ENCODE measurements around the gene FBL.
"Not testable (repeated sequence)": the region's sequence is repeated elsewhere in the genome, so short reads cannot be mapped to it uniquely, and the experiment has no call there.

The FBL gene

DNA sequence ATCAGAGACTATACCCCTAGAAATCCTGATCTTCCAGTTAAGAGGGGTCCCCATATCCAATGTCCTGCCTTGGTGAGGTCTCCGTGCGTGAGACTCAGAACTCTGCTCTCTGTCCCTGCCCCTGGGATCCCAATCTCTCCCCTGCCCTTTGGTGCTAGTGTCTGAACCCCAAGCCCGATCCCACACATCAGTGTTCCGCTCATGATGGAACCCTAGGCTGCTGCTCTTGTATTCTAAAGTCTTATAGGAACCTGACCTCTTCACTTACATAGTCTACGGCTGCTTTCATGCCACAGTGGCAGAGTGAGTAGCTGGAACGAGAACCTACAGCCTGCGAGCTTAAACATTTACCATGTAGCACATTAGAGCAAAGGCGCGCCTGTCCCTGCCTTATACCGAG is 36.5 kb upstream of the FBL start:
- not testable (repeated sequence) for H3K36me3 Mint-ChIP-seq (ENCODE audit: insufficient read depth); DNase-seq; H3K27ac Mint-ChIP-seq; H3K27me3 Mint-ChIP-seq; H3K4me1 Mint-ChIP-seq (ENCODE audit: low read depth in 2 of 2); H3K9me3 Mint-ChIP-seq; ATAC-seq (replicated peaks); H3K4me3 Mint-ChIP-seq

DNA sequence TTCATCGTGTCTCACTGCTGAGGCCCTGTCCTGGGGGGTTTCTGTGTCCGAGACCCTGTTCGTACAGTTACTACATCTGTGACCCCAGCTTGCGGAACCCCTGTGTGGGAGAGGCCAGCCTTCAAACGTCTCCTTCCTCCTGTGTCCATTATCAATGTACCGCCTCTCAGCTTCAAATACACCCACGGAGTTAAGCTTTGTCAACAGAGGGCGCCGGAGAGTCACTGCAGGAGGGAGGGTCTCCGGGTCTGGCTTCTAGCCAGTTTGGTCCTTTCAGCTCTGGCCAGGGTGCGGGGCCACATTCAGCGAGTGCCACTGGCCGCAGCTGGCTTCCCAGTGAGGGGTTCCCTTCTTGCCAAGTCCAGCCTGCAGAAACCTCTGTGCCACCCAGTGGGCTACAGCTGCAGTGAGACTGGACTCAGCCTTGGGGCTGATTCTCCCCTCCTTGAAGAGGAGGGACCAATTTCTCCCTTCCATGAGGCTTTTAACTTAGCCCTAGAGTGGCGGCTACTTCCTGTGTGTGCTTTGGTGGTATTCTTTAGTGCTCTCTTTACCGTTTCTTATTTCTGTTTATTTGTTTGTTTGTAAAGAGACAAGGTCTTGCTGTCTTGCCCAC is 35.4 kb upstream of the FBL start:
- not testable (repeated sequence) for H3K27ac Mint-ChIP-seq; H3K4me1 Mint-ChIP-seq (ENCODE audit: low read depth in 2 of 2); H3K4me3 Mint-ChIP-seq; H3K36me3 Mint-ChIP-seq (ENCODE audit: insufficient read depth); H3K27me3 Mint-ChIP-seq; H3K9me3 Mint-ChIP-seq
- peak in 1 of 3 experiments; percentile 30 for DNase-seq
- peak; percentile 82 for ATAC-seq (replicated peaks)

DNA sequence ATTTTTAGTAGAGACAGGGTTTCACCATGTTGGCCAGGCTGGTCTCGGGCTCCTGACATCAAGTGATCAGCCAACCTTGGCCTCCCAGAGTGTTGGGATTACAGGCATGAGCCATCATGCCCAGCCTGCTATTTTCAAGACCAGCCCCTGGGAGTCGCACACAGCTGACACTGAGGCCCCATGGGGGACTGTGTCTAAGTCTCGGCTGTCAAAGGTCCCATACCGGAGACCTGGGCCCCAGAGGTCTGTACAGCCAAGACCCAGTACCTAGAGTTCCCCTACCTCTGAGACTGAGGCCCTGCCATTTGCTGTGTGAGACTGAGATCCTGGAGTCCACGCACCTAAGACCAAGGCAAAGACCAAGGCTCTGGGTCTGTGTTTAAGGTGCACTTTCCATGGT is 34.1 kb upstream of the FBL start:
- not testable (repeated sequence) for H3K4me3 Mint-ChIP-seq; H3K27me3 Mint-ChIP-seq; H3K36me3 Mint-ChIP-seq (ENCODE audit: insufficient read depth); H3K9me3 Mint-ChIP-seq; H3K27ac Mint-ChIP-seq; ATAC-seq (replicated peaks); H3K4me1 Mint-ChIP-seq (ENCODE audit: low read depth in 2 of 2); DNase-seq

DNA sequence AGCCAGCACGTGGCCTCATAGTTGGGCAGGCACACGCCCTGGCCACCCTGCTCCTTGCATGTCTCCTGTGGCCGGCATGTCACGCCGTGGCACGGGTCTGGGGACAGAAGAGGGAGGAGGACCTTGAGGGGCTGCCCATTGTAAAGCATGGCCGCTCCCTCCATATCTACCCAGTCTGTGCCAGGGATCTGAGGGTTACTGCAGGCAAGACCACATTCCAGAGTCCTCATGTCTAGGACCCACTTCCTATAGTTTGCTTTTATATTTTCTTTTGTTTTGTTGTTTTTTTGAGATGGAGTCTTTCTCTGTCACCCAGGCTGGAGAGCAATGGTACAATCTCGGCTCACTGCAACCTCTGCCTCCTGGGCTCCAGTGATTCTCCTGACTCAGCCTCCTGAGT is 33.6 kb upstream of the FBL start:
- H3K4me3 Mint-ChIP-seq; H3K27ac Mint-ChIP-seq; H3K36me3 Mint-ChIP-seq (ENCODE audit: insufficient read depth); DNase-seq; H3K4me1 Mint-ChIP-seq (ENCODE audit: low read depth in 2 of 2); ATAC-seq (replicated peaks); H3K9me3 Mint-ChIP-seq; H3K27me3 Mint-ChIP-seq: not testable (repeated sequence)

DNA sequence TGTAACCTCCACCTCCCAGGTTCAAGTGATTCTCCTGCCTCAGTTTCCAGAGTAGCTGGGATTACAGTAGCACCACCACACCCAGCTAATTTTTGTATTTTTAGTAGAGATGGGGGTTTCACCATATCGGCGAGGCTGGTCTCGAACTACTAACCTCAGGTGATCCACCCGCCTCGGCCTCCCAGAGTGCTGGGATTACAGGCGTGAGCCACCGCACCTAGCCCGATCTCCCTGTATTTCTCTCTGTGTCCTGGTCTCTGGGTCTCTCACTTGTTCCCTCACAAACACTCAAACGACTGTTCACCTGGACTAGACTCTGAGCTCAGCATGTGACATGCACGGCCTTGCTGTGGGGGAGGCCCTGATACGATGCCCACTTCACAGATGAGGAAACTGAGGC is 32.7 kb upstream of the FBL start:
- H3K27ac Mint-ChIP-seq = peak overlapping the region in 1 of 2 donors; percentile 0
- ATAC-seq (replicated peaks); H3K4me1 Mint-ChIP-seq (ENCODE audit: low read depth in 2 of 2); H3K36me3 Mint-ChIP-seq (ENCODE audit: insufficient read depth); H3K9me3 Mint-ChIP-seq; DNase-seq; H3K4me3 Mint-ChIP-seq; H3K27me3 Mint-ChIP-seq: not testable (repeated sequence)

DNA sequence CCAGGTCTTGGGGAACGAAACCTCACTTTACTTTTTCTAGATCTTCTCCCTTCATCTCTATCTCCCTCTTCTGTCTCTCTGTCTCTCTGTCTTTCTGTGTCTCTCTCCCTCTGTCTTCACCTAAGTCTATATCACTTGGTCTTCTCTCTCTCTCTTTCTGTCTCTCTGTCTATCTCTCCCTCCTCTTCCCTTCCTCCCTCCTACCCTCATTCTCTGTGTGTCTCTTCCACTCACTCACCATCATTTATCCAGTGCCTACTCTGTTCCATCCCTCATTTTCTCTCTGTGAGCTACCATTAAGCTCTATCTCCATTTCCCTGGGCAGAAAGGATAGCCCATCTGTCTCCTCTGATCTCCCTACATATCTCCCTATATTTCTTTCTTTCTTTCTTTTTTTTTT is 32.2 kb upstream of the FBL start:
- ATAC-seq (replicated peaks) = no peak
- Mint-ChIP-seq H3K9me3 (no peaks in the 10 kb centered on the region), H3K4me3 (no peak overlapping the region)

DNA sequence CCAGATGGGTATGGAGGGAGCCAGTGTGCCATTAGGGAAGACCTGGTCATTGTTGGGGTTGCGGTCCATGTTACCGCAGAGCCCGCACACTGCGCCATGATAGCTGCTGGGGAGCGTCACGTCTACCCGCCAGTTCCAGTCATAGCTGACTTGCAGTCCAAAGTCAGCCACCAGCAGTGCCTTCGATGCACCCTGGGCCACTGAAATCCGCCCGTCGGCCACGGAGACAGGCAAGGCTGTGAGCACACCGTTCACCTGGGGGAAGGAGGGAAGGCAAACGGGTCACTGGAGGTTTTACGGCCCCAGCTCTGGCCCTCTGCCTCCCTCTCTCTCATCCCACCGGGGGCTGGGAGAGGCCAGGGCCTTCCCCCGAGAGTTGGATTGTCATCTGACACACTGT is 31.8 kb upstream of the FBL start:
- not testable (repeated sequence) for DNase-seq; H3K36me3 Mint-ChIP-seq (ENCODE audit: insufficient read depth); H3K4me3 Mint-ChIP-seq; H3K27me3 Mint-ChIP-seq; ATAC-seq (replicated peaks); H3K9me3 Mint-ChIP-seq; H3K4me1 Mint-ChIP-seq (ENCODE audit: low read depth in 2 of 2)
- peak overlapping the region in 1 of 2 donors; percentile 0 for H3K27ac Mint-ChIP-seq

More for the DNA sequence above, 32.2 kb upstream of the FBL start:
- no peaks in the 10 kb centered on the region for H3K27me3 Mint-ChIP-seq
- peaks cover 3% of the 10 kb centered on the region for H3K36me3 Mint-ChIP-seq (ENCODE audit: insufficient read depth)
- peak overlapping the region in 1 of 2 donors; percentile 0 for H3K27ac Mint-ChIP-seq
- DNase-seq = no peak
- peaks cover 0 to 4% of the 10 kb centered on the region in 2 donors for H3K4me1 Mint-ChIP-seq (ENCODE audit: low read depth in 2 of 2)

DNA sequence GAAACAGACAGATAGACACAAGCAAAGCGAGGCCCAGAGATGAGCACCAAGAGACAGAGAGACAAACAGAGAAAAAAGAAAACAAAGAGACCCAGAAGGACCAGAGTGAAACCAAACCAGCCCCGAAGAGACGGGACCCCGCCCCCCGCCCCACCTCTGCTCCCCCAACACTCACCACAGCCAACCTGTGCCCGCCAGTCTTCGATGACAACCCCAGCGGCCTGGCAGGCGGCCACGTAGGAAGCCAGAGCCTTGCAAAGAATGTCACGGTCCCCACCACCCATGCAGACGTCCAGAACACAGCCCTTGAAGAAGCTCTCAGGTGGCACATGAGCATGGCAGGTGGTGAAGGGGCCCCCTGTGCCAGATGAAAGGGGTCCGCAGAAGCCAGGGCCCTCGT is 31.3 kb upstream of the FBL start:
- not testable (repeated sequence) for H3K4me3 Mint-ChIP-seq; H3K36me3 Mint-ChIP-seq (ENCODE audit: insufficient read depth); H3K9me3 Mint-ChIP-seq; DNase-seq; H3K27ac Mint-ChIP-seq; H3K4me1 Mint-ChIP-seq (ENCODE audit: low read depth in 2 of 2); H3K27me3 Mint-ChIP-seq
- peak; percentile 66 for ATAC-seq (replicated peaks)

DNA sequence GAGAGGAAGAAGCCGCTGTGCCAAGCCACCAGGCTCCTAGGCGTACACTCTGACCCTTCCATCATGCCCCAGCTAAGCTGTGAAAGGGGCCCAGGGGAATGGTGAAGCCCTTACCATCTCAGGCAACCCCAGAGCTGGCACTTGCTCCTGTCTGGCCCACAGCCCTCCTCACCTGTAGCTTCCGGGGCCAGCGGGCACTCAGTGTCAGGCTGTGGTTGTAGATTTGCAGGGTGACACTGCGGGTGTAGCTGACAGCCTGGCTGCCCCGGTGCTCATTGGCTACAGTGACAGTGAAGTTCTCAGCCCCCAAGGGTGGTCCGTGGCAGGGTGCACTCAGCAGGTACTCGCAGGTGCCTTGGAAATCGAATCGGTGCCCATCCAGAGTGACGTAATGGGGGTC is 30.3 kb upstream of the FBL start:
- ATAC-seq (replicated peaks); H3K9me3 Mint-ChIP-seq; H3K4me3 Mint-ChIP-seq; DNase-seq; H3K36me3 Mint-ChIP-seq (ENCODE audit: insufficient read depth); H3K4me1 Mint-ChIP-seq (ENCODE audit: low read depth in 2 of 2); H3K27me3 Mint-ChIP-seq: not testable (repeated sequence)
- H3K27ac Mint-ChIP-seq = peak overlapping the region in 1 of 2 donors; percentile 46

DNA sequence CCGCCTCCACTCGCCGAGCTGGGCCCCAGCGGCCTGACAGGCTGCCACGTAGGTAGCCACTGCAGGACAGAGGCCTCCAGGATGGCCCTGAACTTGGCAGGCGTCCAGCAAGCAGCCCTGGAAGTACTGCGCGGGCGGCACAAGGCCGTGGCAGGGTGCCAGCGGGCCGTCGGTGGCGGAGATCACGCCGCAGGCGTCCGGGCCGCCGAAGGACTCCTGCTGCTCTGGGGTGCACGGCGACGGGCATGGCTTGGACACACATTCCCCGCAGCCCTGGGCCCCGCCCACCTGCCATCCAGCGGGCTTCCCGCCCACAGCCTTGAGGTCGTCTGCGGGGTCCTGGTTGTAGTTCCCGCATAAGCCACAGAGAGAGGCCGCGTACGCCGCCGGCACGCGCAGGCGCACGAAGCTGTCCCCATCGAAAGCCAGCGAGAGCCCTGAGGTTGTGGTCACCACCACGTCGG is 29.3 kb upstream of the FBL start:
- H3K4me1 Mint-ChIP-seq (ENCODE audit: low read depth in 2 of 2); H3K27me3 Mint-ChIP-seq; H3K36me3 Mint-ChIP-seq (ENCODE audit: insufficient read depth); DNase-seq; H3K4me3 Mint-ChIP-seq; H3K9me3 Mint-ChIP-seq; ATAC-seq (replicated peaks); H3K27ac Mint-ChIP-seq: not testable (repeated sequence)

DNA sequence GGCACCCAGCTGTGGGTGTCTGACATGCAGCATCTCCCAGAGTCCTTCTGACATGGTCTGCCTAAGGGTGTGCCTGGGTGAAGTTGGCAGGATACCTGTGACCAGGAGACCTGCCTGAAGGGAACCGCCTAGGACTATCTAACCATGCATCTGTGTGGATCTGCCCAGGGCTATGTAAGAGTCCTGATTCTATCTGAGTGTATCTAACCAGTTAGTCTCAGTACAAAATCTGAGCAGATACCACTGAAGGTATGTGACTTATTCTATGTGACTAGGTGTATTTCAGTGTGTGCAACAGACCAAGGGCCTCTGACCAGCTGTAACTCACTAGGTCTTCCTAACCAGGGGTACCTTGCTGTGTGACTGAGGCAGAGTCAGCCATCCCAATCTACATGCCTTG is 28.2 kb upstream of the FBL start:
- ATAC-seq (replicated peaks) = no peak
- peaks cover 3% of the 10 kb centered on the region for H3K36me3 Mint-ChIP-seq (ENCODE audit: insufficient read depth)

DNA sequence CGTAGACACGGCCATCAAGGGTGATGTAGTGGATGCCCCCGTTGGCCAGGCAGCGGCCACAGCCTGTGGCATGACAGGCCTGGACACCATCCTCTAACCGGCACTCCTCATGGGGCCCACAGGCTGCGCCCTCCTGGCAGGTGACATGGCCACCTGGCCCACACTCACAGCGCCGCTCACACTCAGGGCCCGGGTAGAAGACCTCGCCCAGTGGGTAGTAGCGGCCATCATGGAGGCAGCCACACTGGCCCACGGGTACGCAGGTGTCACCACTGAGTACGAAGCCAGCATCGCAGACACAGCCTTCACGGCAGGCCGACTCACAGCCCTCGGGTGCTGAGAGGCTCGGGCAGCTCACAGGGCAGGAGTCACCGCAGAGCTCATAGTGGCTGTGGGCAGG is 27.2 kb upstream of the FBL start:
- Mint-ChIP-seq H3K4me3 (no peak overlapping the region), H3K9me3 (no peaks in the 10 kb centered on the region), H3K36me3 (ENCODE audit: insufficient read depth) (peaks cover 3% of the 10 kb centered on the region), H3K27me3 (no peaks in the 10 kb centered on the region), H3K27ac (no peak overlapping the region), H3K4me1 (ENCODE audit: low read depth in 2 of 2) (no peaks in the 10 kb centered on the region)
- DNase-seq (no peak), ATAC-seq (replicated peaks) (no peak)

More for the DNA sequence above, 28.2 kb upstream of the FBL start:
- Mint-ChIP-seq H3K4me3 (no peak overlapping the region), H3K9me3 (no peaks in the 10 kb centered on the region), H3K4me1 (ENCODE audit: low read depth in 2 of 2) (no peaks in the 10 kb centered on the region), H3K27me3 (no peaks in the 10 kb centered on the region), H3K27ac (no peak overlapping the region)
- DNase-seq = no peak

DNA sequence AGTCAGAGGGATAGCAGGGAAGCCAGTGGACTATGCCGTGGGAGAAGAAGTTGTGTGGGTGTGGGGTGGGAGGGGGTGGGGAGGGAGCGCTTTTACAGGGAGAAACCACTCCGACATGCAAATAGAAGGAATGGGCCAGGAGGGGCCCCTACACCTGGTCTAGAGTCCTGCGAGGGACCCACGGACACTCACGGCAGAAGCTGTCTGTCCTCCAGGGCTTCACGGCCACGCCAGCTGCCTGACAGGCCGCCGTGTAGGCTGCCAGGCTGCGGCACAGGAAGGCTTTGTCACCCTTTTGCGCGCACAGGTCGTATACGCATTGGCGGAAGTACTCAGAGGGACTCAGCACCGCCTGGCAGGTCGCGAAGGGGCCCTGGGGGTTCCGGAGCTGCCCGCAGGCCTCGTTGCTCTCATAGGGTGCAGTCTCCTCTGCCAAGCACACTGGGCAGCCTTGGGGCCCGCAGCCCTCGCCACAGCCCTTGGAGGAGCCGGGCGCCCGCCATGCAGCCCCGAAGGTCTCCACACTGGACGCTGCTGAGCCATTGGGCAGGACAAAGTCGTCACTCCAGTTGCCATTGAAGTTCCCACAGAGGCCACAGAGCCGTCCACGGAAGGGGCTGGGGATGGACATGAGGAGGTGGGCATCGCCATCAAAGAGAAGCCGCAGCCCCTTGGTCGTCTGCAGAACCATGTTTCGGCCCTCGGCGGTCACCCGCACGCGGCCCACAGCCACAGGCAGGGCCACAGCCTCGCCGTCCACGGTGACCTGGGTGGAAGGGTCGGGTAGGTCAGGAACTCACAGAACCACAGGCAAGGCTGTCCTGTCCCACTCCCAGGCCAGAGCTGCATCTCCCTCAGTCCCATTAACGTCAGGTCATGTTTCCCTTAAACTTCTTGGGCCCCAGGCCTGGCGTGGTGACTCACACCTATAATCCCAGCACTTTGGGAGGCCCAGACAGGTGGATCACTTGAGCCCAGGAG is 26.0 kb upstream of the FBL start:
- Mint-ChIP-seq H3K27ac (peak overlapping the region in 1 of 2 donors; percentile 84), H3K4me3 (no peak overlapping the region)

DNA sequence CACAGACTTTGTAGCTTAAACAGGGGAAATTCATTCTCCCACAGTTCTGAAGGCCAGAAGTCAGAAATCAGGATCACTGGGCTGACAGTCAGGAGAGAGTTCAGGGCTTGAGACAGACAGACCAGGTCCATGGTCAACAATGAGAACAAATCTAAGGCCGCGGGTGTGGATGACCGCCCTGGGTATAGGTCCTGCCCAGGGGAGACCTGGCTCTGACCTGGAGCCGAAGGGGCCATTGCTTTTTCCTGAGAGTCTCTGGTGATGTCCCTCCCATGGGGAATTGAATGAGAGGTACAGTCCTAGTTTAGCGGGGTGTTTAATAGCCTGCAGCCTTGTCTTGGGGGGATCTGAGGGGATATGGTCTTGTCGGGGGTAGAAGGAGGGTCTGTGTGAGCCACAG is 25.2 kb upstream of the FBL start:
- DNase-seq (no peak), ATAC-seq (replicated peaks) (no peak)
- no peaks in the 10 kb centered on the region for H3K9me3 Mint-ChIP-seq
- H3K27me3 Mint-ChIP-seq = no peaks in the 10 kb centered on the region
- no peak overlapping the region for H3K4me3 Mint-ChIP-seq
- H3K27ac Mint-ChIP-seq = peak overlapping the region in 1 of 2 donors; percentile 84
- peaks cover 3% of the 10 kb centered on the region for H3K36me3 Mint-ChIP-seq (ENCODE audit: insufficient read depth)
- no peaks in the 10 kb centered on the region for H3K4me1 Mint-ChIP-seq (ENCODE audit: low read depth in 2 of 2)

More for the DNA sequence above, 26.0 kb upstream of the FBL start:
- ATAC-seq (replicated peaks) = no peak
- Mint-ChIP-seq H3K4me1 (ENCODE audit: low read depth in 2 of 2) (no peaks in the 10 kb centered on the region), H3K36me3 (ENCODE audit: insufficient read depth) (peaks cover 3% of the 10 kb centered on the region), H3K27me3 (no peaks in the 10 kb centered on the region), H3K9me3 (no peaks in the 10 kb centered on the region)
- DNase-seq = no peak

All from effector memory CD8-positive, alpha-beta T cell (primary cell).